Fibroblast of lung (primary cell): ENCODE results near the gene LRIT3. TPM values are rescaled to one million over a fixed set of nuclear protein-coding genes. Genes with fewer than 3 reads are reported as not detected.

Experiments
- DNase-seq, 2 donors: peaks; one replicate each; pipeline versions ENCODE4 v3.0.0 to v3.0.0-alpha.2; 2010; ENCODE audit warnings: low read depth in 2 of 2
- H2AFZ ChIP-seq: 2 replicates; pipeline ENCODE4 v1.5.1; 2012; ENCODE audit warnings: low read length, control low read depth, inconsistent platforms
- H3K27ac ChIP-seq: 2 replicates; pipeline ENCODE4 v1.5.1; 2011; ENCODE audit warnings: low read length, control low read depth; ENCODE audit not compliant: insufficient read depth
- H3K27me3 ChIP-seq: 2 replicates; pipeline ENCODE4 v1.5.1; 2011; ENCODE audit warnings: mild to moderate bottlenecking, low read length; ENCODE audit not compliant: control insufficient read depth, insufficient read depth
- H3K36me3 ChIP-seq: 2 replicates; pipeline ENCODE4 v1.5.1; 2011; ENCODE audit warnings: low read length; ENCODE audit not compliant: control insufficient read depth, insufficient read depth
- H3K4me1 ChIP-seq: 2 replicates; pipeline ENCODE4 v1.5.1; 2011; ENCODE audit warnings: low read length; ENCODE audit not compliant: control insufficient read depth, insufficient read depth; ENCODE audit errors: extremely low read depth
- H3K4me2 ChIP-seq: 2 replicates; pipeline ENCODE4 v1.5.1; 2011; ENCODE audit warnings: low read length, control low read depth; ENCODE audit not compliant: insufficient read depth; ENCODE audit errors: extremely low read depth
- H3K4me3 ChIP-seq, 4 experiments: fragments of 200-600 bp in 1 of 4; sonication (generic) in 1 of 4; replicated peaks in 1 of 4; 2 replicates each; pipeline ENCODE4 v1.5.1; 2011 to 2016; ENCODE audit warnings: low read length in 4 of 4, low read depth in 3 of 4, mild to moderate bottlenecking in 3 of 4, control low read depth in 2 of 4, inconsistent platforms in 1 of 4, mixed read lengths in 1 of 4; ENCODE audit not compliant: insufficient read depth in 1 of 4; ENCODE audit errors: control extremely low read depth in 1 of 4
- H3K79me2 ChIP-seq: 2 replicates; pipeline ENCODE4 v1.5.1; 2012; ENCODE audit warnings: mild to moderate bottlenecking, low read length, inconsistent platforms; ENCODE audit not compliant: control insufficient read depth, insufficient read depth
- H3K9ac ChIP-seq: 2 replicates; pipeline ENCODE4 v1.5.1; 2011; ENCODE audit warnings: mild to moderate bottlenecking, low read length, control low read depth; ENCODE audit not compliant: insufficient read depth
- H3K9me3 ChIP-seq: 2 replicates; pipeline ENCODE4 v1.5.1; 2012; ENCODE audit warnings: low read depth, low read length; ENCODE audit not compliant: control insufficient read depth, insufficient read depth
- H4K20me1 ChIP-seq: 2 replicates; pipeline ENCODE4 v1.5.1; 2011; ENCODE audit warnings: low read length; ENCODE audit not compliant: control insufficient read depth, insufficient read depth; ENCODE audit errors: extremely low read depth
- EZH2 ChIP-seq: IDR thresholded peaks from 2 replicates; pipeline ENCODE4 v1.5.1; 2012; ENCODE audit warnings: low read length, control low read depth, mild to moderate bottlenecking; ENCODE audit errors: missing control alignments
- polyA plus RNA-seq, 2 donors: library from polyadenylated mRNA; depleted of rRNA in 1 of 2; stranded (reverse) in 1 of 2; unstranded in 1 of 2; fragments of >200 nt; gene quantifications; 2 replicates each; pipeline ENCODE4 v1.2.1, GENCODE V29; 2011 to 2012; ENCODE audit warnings: missing spikeins in 1 of 2
- total RNA-seq: library from RNA; depleted of rRNA; stranded (reverse); fragments of >200 nt; gene quantifications from 2 replicates; pipeline ENCODE4 v1.2.1, GENCODE V29; 2014
- TF ChIP-seq, protein P1 (sequence below), 2 donors: IDR thresholded peaks in 1 of 2; conservative IDR thresholded peaks in 1 of 2; 1 replicate in 1 of 2; 2 replicates in 1 of 2; pipeline ENCODE4 v1.5.1; 2011 to 2012; ENCODE audit warnings: low read length in 2 of 2, control low read depth in 1 of 2, inconsistent platforms in 1 of 2, low read depth in 1 of 2, mild to moderate bottlenecking in 1 of 2

LRIT3 gene
- total and polyA plus RNA-seq, 2 donors (not counting 1 experiment from before 2014, with no cell fraction given), result under 0.01 to 0.01 TPM

DNA sequence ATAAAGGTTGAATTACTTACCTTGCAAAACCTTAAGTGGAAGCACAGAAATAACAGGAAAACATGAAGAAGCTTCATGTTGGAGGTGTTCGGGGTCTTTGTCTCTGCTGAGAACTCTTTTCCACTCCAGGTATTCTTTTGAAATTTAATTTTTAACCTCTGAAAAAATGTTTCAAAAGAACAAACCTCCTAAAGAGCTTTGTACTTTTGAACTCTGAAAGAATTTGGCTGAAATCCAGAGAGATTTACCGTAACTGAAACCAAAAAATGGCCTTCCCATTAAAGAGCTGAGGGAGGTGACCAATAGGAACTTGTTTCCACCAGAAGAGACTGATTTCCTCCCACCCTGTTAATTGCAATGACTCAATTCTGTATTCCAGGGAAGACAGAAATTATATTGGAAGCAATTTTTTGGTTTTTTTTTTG is 46.0 kb upstream of the LRIT3 start, which contains the start of gene CFI:
CFI (minus strand) TSS at position 105 of the 425 bp plus-strand sequence; CDS start at position 77, 28 bp downstream.
- Histone ChIP-seq H3K27ac (no peak within 1 kb of the TSS), H3K9ac (no peak within 1 kb of the TSS), H3K4me2 (no peak within 1 kb of the TSS), H2AFZ (no peak within 1 kb of the TSS), H3K4me1 (no peaks in the 10 kb centered on the region), H3K27me3 (peaks cover 2% of the 10 kb centered on the region), H3K9me3 (no peaks in the 10 kb centered on the region), H3K36me3 (no peaks in the 10 kb centered on the region), H4K20me1 (no peaks in the 10 kb centered on the region), H3K4me3 (peak within 1 kb of the TSS in 1 of 4 experiments; percentile 1), H3K79me2 (no peaks in the 10 kb centered on the region)
- no peak for TF ChIP-seq EZH2
- TF ChIP-seq, protein P1, sequence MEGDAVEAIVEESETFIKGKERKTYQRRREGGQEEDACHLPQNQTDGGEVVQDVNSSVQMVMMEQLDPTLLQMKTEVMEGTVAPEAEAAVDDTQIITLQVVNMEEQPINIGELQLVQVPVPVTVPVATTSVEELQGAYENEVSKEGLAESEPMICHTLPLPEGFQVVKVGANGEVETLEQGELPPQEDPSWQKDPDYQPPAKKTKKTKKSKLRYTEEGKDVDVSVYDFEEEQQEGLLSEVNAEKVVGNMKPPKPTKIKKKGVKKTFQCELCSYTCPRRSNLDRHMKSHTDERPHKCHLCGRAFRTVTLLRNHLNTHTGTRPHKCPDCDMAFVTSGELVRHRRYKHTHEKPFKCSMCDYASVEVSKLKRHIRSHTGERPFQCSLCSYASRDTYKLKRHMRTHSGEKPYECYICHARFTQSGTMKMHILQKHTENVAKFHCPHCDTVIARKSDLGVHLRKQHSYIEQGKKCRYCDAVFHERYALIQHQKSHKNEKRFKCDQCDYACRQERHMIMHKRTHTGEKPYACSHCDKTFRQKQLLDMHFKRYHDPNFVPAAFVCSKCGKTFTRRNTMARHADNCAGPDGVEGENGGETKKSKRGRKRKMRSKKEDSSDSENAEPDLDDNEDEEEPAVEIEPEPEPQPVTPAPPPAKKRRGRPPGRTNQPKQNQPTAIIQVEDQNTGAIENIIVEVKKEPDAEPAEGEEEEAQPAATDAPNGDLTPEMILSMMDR (conservative IDR thresholded peaks at IDR 0.05 in 1 of 2, IDR thresholded peaks at IDR 0.05 in 1 of 2; ENCODE audit: low read depth in 1 of 2, low read length in 2 of 2), result no peak
- DNase-seq, result peak; percentile 65 to 90

DNA sequence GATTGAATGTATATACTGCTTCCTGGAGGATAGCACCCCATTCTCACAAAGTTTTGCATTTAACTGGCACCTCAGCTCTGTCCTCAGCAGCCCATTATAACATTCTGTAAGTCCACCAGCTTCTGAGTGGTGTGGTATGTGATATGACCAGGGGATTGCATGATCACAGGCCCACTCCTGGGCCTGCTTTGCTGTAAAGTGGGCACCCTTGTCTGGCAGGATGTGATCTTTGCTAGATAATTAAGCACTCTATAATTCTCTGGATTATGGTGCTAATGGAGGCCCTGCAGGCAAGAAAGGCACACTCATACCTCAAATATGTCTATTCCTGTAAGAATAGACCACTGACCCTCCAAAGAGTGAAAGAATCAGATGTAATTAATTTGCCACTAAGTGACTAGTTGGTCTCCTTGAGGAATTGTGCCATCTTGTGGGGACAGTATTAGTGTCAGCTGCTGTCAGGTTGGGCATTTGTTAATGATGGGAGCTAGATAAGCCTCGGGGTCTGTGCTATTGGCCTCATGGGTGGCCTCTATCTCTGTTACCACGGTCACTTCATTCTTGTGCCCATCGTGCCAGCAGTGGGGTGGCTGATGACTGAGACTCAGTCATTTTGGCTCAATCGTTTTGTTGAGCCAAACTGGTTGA is 43.9 kb upstream of the LRIT3 start:
- H3K27ac ChIP-seq, result no peak overlapping the region
- H3K36me3 ChIP-seq, result no peaks in the 10 kb centered on the region
- no peaks in the 10 kb centered on the region for H3K9me3 ChIP-seq
- no peaks in the 10 kb centered on the region for H4K20me1 ChIP-seq
- no peak overlapping the region for H3K4me2 ChIP-seq
- H3K4me3 ChIP-seq, result no peak overlapping the region
- H3K27me3 ChIP-seq, result peaks cover 1% of the 10 kb centered on the region
- H3K79me2 ChIP-seq, result no peaks in the 10 kb centered on the region
- H3K4me1 ChIP-seq, result no peaks in the 10 kb centered on the region
- no peak overlapping the region for H2AFZ ChIP-seq
- H3K9ac ChIP-seq, result no peak overlapping the region
- TF ChIP-seq, protein P1 (conservative IDR thresholded peaks at IDR 0.05 in 1 of 2, IDR thresholded peaks at IDR 0.05 in 1 of 2; ENCODE audit: low read depth in 1 of 2, low read length in 2 of 2), result peak in 1 of 2 donors; percentile 25
- TF ChIP-seq EZH2, result no peak
- DNase-seq, result peak; percentile 45 to 67

DNA sequence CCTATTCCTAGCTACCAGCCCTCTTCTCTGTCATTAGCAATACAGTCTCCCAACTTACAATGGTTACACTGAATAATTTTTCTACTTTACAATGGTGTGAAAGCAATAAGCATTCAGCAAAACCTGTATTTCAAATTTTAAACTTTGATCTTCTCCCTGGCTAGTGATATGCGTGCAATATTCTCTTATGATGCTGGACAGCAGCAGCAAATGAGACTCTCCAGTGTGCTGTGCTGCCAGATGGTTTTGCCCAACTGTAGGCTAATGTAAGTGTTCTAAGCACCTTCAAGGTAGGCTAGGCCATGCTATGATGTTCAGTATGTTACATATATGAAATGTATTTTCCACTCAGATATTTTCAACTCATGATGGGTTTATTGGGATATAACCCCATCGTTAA is 38.3 kb upstream of the LRIT3 start:
- DNase-seq, result no peak
- Histone ChIP-seq H3K27ac (no peak overlapping the region), H3K27me3 (no peaks in the 10 kb centered on the region), H3K4me1 (no peaks in the 10 kb centered on the region), H4K20me1 (no peaks in the 10 kb centered on the region), H3K9me3 (no peaks in the 10 kb centered on the region), H3K4me2 (no peak overlapping the region), H3K79me2 (no peaks in the 10 kb centered on the region), H2AFZ (no peak overlapping the region), H3K4me3 (no peak overlapping the region), H3K9ac (no peak overlapping the region), H3K36me3 (no peaks in the 10 kb centered on the region)
- TF ChIP-seq, protein P1 (conservative IDR thresholded peaks at IDR 0.05 in 1 of 2, IDR thresholded peaks at IDR 0.05 in 1 of 2; ENCODE audit: low read depth in 1 of 2, low read length in 2 of 2), result no peak
- TF ChIP-seq EZH2, result no peak
